Left hindlimb (tissue), 1 donor: ENCODE data around the gene IL12B.
"Not testable (repeated sequence)": the region's sequence is repeated elsewhere in the genome, so short reads cannot be mapped to it uniquely, and the experiment has no call there.

Experiments used
- DNase-seq: peaks from one replicate; pipeline ENCODE4 v3.0.0-alpha.2; 2018

IL12B gene

DNA sequence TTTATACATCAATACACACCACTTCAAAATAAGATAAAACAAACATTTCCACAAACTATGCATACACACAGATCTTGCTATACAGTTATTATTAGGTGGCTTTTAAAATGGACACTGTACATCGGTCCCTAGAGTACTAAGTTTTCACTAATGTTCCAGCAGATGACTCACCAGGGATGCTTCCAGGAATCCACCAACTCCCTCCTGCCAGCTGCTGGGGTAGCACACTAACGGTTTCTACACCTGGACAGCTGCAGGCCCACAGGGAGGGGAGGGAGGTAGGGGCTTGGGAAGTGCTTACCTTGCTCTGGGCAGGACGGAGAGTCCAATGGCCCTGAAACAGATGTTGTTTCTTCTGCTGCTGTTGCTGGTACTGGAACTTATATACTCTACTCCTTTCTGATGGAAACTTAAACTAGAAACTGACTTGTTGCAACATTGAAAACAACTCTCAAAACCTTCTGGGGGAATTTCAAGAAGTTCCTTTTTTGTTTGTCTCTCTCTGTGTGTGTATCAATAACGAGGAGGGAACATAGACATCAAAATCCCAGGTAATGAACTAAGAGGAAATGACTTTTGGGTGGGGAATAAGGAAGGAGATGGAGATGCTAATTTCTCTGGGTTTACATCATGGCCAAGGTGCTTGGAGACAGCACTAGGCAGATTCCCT is at the start of gene IL12B:
IL12B (minus strand) TSS at position 357 of the 670 bp plus-strand sequence. CDS start 3,705 bp downstream, outside the sequence.
- no peak for DNase-seq

DNA sequence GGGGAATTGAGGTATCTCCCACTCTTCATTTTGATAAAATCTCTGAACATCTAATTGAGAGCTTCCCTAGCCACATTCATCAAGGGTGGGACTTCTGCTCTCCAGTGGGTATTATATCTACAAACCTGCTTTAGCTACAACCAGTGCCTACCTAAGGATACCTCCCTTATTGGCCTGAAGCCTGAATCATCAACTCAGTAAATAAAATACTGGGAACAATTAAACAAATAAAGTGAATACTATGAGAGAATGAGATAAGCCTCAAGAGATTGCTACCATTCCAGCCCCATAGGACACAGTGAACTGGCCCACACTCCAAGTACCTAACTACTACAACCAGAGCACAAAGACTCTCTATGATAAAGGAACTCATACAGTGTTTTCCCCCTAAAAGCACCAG is 47.4 kb upstream of the IL12B start:
- DNase-seq: no peak

DNA sequence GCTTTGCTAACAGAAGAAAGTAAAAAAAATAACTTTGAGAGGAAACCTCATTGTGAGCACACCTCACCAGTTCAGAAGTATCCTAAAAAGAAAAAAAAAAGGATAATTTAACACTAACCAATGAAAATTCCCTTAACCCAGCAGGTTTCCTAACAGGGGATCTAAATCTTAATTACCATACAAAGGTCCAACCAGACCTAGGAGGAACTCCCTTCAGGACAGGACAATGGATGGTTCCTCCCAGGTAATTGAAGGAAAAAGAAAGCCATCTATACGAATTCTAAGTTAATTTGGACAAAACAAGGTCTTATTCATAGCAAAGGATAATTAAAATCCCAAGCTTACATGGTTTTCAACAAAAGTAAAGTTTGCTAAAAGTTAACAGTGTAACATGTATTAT is 37.6 kb upstream of the IL12B start:
- not testable (repeated sequence) for DNase-seq

DNA sequence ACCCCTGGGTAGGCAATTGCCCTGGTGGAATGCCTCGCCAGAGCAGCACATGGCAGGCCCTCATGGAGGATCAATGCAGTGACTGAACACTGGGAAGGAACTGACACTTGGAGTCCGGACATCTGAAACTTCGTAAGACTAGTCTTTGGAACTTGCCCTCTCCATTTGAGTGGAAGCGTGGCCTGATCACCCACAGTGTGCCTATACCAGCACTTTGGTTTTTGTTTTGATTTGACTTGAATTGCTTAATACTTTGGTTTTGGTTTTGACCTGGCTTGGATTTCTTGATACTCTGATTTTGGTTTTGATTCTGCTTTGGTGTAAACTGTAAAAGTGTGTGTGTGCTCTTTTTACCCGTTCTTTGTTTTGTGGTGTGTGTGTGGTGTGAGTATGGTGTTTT is 36.5 kb upstream of the IL12B start:
- not testable (repeated sequence) for DNase-seq

DNA sequence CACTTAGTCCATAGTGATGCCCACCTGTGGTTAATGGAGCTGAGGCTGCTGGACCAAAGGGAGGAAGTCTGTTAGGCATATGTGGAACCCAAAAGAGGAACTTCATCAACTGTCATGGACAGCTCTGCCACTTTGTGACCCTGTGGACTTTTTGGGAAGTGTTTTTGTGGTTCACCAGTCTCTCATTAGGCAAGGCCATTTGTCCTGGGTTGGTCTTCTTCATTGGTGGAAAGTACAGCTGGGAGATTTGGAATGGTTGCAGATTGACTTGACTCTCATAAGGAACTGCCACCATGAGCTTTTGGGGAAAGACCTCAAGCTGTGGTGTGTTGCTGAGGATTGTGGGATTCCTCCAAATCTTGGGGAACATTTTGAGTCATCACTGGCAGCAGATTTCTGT is 31.9 kb upstream of the IL12B start:
- no peak for DNase-seq

DNA sequence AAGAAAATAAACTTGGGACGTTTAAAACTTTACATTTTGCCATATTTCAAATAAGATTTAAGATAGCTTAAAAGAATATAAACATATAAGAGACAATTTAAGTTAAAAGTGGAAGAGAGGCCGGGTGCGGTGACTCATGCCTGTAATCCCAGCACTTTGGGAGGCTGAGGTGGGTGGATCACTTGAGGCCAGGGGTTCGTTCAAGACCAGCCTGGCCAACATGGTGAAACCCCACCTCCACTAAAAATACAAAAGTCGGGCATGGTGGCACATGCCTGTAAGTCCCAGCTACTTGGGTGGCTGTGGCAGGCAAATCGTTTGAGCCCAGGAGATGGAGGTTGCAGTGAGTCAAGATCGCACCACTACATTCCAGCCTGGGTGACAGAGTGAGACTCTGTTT is 29.6 kb upstream of the IL12B start:
- DNase-seq: not testable (repeated sequence)

DNA sequence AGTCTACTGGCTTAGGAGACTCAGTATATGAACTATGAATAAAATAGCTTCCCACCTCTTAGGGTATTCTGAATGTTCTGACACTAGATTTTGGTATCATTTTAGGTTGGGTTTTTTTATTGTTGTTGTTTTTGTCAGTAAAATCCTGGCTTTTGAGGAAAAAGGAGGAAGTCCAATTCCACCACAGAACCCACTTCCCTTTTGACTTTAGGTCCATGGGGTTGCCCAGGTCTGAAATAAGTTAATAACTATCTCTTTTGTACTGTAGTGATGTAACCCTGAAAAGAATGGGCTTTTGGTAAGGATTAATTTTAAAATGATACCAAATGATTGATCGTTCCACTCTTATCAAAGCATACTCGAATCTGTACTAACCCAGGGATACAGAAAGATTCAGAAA is 29.1 kb upstream of the IL12B start:
- no peak for DNase-seq

DNA sequence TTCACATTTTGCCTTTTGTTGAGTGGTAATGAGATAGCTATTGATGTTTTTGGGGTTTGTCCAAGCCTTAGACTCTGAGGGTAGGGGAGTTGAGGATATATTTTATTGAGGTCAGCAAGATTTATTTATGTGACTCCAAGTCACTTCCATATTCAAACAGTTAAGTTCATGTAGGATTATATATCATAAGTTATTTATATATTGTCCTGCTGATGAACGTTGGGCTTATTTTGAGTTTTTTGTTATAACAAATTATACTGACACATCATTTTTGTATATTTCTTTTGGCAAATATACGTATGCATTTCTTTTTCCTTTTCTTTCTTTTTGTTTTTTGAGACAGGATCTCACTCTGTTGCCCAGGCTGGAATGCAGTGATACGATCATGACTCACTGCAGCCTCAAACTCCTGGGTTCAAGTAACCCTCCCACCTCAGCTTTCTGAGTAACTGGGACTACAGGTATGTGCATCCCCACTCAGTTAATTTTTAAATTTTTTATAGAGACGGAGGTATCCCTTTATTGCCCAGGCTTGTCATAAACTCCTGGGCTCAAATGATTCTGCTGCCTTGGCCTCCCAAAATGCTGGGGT is 23.5 kb upstream of the IL12B start:
- DNase-seq: no peak

DNA sequence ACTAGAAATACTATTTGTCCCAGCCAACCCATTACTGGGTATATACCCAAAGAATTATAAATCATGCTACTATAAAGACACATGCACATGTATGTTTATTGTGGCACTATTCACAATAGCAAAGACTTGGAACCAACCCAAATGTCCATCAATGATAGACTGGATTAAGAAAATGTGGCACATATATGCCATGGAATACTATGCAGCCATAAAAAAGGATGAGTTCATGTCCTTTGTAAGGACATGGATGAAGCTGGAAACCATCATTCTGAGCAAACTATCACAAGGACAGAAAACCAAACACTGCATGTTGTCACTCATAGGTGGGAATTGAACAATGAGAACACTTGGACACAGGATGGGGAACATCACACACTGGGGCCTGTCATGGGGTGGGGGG is 20.4 kb upstream of the IL12B start:
- DNase-seq: not testable (repeated sequence)

DNA sequence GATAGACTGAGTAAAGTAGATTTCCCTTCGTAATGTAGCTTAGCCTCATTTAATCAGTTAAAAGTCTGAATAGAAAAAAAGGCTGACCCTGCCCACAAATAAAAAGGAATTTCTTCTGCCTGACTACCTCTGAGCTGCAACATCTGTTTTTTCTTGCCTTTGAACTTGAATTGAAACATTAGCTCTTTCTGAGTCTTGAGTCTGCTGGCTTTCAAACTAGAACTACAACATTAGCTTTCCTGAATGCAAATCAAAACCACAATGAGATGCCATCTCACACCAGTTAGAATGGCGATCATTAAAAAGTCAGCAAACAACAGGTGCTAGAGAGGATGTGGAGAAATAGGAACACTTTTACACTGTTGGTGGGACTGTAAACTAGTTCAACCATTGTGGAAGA is 19.9 kb upstream of the IL12B start:
- DNase-seq: not testable (repeated sequence)

DNA sequence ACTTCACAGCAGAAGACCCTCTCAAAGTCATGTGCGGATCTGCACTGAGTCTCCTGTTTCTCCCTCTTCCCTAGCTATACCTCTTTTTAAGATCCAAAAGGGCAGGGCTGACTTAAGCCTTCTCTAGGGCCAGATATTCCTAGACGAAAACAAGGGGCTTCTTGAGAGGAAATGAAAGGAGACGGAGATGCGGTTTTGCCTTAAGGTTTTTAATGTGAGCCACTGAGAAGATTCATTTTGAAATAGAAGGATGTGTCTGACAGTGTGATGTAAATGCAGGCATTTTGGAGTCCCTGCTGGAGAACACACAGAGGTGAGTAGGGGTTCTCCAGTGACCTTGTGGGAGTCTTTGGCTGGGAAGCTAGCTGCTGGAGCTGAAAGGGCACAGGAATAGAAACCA is 15.6 kb upstream of the IL12B start:
- DNase-seq: no peak

DNA sequence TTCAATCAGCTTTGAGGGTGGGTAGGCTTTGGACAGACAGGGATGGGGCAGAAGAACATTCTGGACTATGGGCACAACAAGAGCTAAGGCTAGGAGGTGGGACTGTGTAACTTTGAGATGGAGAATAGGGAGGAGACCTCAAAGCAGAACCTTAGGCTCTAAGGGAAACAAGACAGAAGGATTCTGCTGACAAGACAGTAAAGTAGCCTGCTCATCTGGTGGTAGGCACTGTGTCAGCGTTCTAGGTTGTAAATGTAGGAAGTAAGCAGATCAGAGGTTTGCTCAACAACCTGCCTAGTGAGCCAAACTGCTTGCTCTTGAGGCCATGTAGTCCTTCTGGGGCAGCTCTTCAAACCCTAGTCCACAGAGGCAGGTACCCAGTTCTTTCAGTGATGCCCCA is 15.0 kb upstream of the IL12B start:
- no peak for DNase-seq

DNA sequence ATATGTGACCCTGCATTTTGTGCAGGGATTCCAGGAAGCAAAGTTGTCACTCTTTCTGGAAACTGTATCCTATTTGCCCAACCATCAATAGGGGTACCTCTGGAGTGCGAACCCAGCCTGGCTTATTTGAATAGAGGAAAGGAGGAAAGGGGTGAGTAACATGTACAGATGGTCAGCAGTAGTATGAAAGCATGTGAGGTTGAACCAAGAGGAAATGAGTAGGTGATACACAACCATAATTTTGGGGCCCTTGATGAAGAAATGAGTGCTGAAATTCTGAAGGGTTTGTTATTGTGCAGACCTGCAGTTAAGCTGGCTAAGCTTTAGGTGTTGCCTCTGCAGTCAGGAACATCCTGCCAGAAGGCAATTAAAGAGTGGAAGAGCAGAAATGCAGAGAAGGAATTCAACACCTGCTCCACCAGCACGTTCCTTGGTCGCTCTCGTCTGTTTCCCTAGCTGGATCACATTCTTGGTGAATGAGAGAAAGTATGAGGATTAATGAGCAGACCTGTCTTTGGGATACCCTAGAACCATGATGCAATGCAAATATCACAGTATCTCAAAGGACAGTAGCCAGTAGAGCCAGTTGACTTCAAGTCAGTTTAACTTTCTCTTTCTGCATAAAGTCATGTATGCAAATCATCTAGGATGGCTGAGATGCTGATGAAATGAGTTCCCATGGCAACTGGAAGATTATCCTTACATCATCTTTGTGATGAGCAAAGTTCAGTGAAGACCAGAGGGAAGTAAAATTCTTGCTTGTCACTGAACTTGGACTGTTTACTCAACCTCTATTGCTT is 13.2 kb upstream of the IL12B start:
- DNase-seq: no peak

DNA sequence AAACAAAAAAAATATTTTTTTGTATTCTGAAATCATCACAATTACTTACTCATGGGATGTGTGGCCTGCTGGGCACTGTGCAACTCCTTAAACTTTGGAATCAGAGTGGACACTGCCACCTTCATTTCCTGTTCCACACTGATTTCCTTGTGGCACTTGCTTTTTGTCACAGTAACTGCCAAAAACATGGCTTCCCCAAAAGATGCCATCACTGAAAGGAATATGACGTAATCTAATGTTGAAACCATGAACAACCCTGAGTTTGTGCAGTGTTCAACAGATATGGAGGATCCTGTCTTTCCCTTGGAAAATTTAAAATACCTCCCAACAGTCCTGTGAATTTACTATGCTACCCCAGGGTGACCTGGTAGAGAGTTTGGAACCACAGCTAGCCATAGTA is 12.6 kb upstream of the IL12B start:
- no peak for DNase-seq

DNA sequence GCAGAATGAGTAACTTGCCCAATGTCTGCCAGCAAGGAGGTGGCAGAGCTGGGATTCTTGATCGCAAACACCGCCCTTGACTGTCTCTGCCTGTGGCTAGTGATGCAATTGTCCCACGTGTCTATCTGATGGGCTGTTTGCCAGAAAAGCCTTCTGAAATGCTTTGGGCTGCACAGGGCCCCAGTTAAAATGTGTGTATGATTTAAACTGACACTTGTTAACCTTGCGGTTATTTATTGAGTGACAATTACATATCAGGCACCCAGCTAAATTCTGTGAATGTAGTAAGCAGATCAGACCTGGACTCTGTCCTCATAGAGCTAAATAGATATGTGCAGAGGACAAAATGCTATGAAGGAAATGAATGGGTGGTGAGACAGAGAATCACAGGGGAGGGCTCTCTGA is 11.6 kb upstream of the IL12B start:
- no peak for DNase-seq

DNA sequence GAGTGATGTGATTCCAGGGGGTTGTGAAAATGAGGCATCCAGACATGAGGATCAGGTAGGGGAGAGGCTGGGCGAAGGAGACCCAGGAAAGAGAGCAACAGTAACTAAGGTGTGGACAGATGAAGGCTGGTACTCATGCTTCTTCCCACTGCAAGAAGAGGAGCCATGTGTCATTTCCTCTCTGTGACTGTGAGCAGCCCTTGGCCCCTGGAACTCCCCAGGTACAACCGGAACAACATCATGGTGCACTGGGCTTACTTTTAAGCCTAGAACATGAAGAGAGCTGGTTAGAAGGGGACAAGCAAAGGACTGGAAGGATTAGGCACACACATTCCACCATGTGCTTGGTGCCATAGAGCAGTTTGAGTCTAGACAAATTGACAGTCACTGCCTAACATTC is 10.9 kb upstream of the IL12B start:
- no peak for DNase-seq

DNA sequence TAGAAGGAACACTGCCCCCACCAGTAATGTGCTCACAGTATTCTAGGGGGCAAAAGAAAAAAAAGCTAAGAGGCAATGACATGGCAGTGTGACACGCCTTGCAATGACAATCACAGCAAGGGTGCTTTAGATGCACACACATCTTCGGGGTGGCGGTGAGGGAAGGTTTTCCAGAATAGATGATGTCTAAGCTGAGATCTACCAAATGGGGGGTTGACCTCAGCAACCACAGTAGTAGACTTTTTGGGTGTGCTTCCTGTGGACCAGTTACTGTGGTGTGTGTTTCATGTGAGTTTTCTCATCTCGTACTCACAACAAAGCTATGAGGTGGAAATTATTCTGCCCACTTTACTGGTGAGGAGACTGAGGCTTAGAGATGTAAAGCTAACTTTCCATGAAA is 10.2 kb upstream of the IL12B start:
- no peak for DNase-seq

DNA sequence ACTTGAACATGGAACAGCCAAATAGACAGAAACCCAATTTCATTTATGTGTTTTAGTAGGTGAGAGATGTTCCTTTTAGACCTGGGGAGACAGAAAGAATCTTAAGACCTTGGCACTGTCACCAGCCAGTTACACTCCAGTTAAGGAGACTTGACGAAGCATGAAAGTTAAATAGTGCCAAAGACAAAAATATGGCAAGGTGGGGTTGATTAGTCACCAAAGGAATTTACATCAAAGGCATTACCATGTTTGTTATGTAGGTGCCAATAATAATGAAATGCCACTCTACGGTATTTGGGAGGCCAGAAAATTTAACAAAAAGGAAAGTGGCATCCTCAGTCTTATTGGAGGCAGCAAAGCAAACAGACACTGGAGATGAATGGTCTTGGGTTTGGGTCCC is 9.2 kb upstream of the IL12B start:
- no peak for DNase-seq

DNA sequence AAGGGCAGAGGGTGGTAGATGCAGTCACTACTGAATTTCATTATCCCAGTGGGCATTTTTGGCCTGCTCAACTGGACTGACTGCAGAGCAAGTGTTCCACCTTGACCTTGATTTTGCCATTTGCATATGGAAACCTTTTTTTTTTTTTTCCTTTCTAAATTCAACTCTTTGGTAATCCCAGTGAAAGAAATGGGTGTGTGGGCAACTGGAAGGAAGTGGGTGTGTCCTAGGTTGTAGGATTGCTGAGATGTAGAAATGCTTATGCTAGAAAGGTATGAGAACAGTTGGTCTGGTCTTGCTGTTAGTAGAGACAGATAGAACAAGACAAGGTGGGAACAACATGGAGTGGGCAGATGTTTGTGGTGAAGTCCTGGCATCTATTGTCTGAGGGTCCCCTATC is 7.8 kb upstream of the IL12B start:
- no peak for DNase-seq

DNA sequence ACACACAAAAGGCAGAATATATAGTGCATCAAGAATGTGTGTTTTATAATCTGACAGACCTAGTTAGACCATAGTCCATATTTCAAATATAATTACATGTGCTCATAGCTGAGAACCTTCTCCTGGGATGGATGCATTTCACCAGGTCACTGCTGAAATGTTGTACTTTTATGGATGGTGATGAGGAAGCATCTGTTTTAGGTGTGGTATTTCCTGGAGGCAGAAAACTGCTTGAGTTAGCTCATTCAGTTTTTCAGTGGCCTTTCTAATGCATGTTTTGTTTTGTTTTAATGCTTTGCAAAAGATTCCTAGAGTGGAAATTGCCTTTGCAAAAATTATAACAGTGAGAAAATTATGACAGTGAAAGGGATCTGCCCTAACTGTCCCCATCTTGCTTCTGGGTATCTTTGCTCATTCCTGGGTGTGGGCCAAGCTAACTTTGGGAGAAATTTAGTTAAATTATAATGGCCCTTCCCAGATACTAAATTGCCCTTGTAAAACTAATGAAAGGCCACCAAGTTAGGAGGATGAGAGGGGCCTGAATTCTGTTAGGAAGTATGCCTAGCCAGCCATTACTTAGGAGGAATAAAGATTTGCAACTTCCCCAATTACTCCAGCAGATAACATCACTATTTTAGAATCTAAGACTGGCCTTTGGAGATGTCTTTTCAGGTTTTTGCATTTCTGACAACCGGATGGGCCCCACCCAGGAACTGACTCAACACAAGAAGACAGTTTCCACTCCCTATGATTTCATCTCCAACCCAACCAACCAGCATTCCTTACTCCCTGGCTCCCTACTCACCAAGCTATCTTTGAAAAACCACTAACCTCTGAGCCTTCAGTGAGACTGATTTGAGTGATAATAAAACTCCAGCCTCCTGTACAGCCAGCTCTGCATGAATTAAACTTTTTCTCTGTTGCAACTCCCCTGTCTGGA is 7.0 kb upstream of the IL12B start:
- DNase-seq: no peak

DNA sequence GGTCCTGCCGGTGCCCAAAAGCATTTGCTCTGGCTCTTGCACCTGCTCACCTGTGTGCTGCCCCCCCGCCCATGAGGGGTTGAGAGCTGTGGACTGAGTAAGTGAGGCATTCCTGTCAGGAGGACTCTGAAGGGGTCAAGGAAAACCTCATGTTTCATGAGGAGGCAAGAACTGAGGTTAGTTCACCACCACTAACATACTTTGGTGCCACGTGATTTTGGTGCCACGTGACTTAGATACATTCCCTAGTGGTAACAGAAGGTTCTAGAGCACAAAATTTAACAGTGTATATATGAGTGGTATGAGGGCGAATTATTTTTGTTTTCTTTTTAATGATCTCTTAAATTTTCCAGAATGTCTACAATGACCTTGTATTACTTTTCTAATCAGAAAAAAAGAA is 6.3 kb upstream of the IL12B start:
- no peak for DNase-seq

DNA sequence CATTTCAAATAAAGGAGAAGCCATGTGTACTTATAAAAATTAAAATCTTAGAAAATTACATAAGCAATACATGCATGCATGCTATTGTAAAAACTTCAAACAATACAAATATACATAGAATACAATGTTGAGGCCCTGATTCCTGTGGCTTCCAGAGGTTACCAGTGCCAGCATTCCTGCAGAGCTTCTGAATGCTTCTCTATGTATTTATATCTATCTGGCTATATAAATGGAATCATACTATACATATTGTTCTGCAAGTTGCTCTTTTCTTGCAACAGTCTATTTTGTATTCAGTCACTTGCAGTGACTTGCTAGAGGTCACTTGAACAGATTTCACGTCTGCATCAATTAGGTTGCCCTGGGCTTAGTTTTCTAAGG is 3.2 kb upstream of the IL12B start:
- DNase-seq: no peak
